ENCODE data around the gene TOGARAM2. TPM values are rescaled to one million over a fixed set of nuclear protein-coding genes. Genes with fewer than 3 reads are reported as not detected.

TOGARAM2 gene
- total RNA-seq, 1 donor from 2014 or later = 0.78 TPM

GRCh38 chr2:29016504-29016903 lies 35.4 kb downstream of the TOGARAM2 start:
- DNase-seq (ENCODE audit: low spot score) (no peak), ATAC-seq (peak; percentile 20)

GRCh38 chr2:29017716-29018435 lies 36.8 kb downstream of the TOGARAM2 start:
- no peak for ATAC-seq

GRCh38 chr2:29021886-29022285 lies 40.8 kb downstream of the TOGARAM2 start:
- DNase-seq (ENCODE audit: low spot score) = no peak
- ATAC-seq = no peak

More at GRCh38 chr2:29017716-29018435, 36.8 kb downstream of the TOGARAM2 start:
- no peak for DNase-seq (ENCODE audit: low spot score)

GRCh38 chr2:29022679-29023078 lies 41.6 kb downstream of the TOGARAM2 start:
- DNase-seq (ENCODE audit: low spot score) (no peak), ATAC-seq (no peak)

GRCh38 chr2:29023188-29023587 lies 42.1 kb downstream of the TOGARAM2 start:
- DNase-seq (ENCODE audit: low spot score) = no peak
- no peak for ATAC-seq

GRCh38 chr2:29024882-29025430 lies 43.9 kb downstream of the TOGARAM2 start:
- DNase-seq (ENCODE audit: low spot score) (no peak), ATAC-seq (no peak)

- DNase-seq (ENCODE audit: low spot score) = no peak
- ATAC-seq = no peak
These were observed 44.6 kb downstream of the TOGARAM2 start for GRCh38 chr2:29025711-29026110.

GRCh38 chr2:29031046-29031445 lies 49.9 kb downstream of the TOGARAM2 start:
- ATAC-seq (no peak), DNase-seq (ENCODE audit: low spot score) (no peak)

- ATAC-seq (no peak), DNase-seq (ENCODE audit: low spot score) (no peak)
These were observed 51.1 kb downstream of the TOGARAM2 start for GRCh38 chr2:29032189-29032588.

GRCh38 chr2:29033172-29033571 lies 52.1 kb downstream of the TOGARAM2 start:
- DNase-seq (ENCODE audit: low spot score) = no peak

GRCh38 chr2:29033656-29034055 lies 52.6 kb downstream of the TOGARAM2 start:
- ATAC-seq = no peak
- DNase-seq (ENCODE audit: low spot score) = no peak

More at GRCh38 chr2:29033172-29033571, 52.1 kb downstream of the TOGARAM2 start:
- ATAC-seq = no peak

GRCh38 chr2:29035016-29035745 lies 54.1 kb downstream of the TOGARAM2 start:
- ATAC-seq (no peak), DNase-seq (ENCODE audit: low spot score) (no peak)

GRCh38 chr2:29039718-29040480 lies 58.8 kb downstream of the TOGARAM2 start:
- no peak for DNase-seq (ENCODE audit: low spot score)
- no peak for ATAC-seq

GRCh38 chr2:29040552-29040951 lies 59.5 kb downstream of the TOGARAM2 start:
- ATAC-seq = no peak
- DNase-seq (ENCODE audit: low spot score) = no peak

- ATAC-seq (no peak), DNase-seq (ENCODE audit: low spot score) (no peak)
These were observed 60.1 kb downstream of the TOGARAM2 start for GRCh38 chr2:29041161-29041660.

GRCh38 chr2:29042561-29043075 lies 61.5 kb downstream of the TOGARAM2 start:
- ATAC-seq = no peak

GRCh38 chr2:29044459-29044858 lies 63.4 kb downstream of the TOGARAM2 start:
- ATAC-seq (no peak), DNase-seq (ENCODE audit: low spot score) (no peak)

More at GRCh38 chr2:29042561-29043075, 61.5 kb downstream of the TOGARAM2 start:
- no peak for DNase-seq (ENCODE audit: low spot score)

GRCh38 chr2:29046321-29046720 lies 65.2 kb downstream of the TOGARAM2 start:
- ATAC-seq = no peak
- DNase-seq (ENCODE audit: low spot score) = no peak

GRCh38 chr2:29047083-29047845 lies 66.2 kb downstream of the TOGARAM2 start:
- DNase-seq (ENCODE audit: low spot score) (no peak), ATAC-seq (no peak)

GRCh38 chr2:29050591-29050990 lies 69.5 kb downstream of the TOGARAM2 start:
- ATAC-seq = no peak

More at GRCh38 chr2:29050591-29050990, 69.5 kb downstream of the TOGARAM2 start:
- no peak for DNase-seq (ENCODE audit: low spot score)

Measured in left lobe of liver (tissue), 2 donors.